Fibroblast of pulmonary artery (primary cell): ENCODE measurements around the gene TIMMDC1.
"Not testable (repeated sequence)": the region's sequence is repeated elsewhere in the genome, so short reads cannot be mapped to it uniquely, and the experiment has no call there.

Experiments used
- DNase-seq: peaks from one replicate; pipeline ENCODE4 v3.0.0-alpha.2; 2010; ENCODE audit warnings: low read depth
- H3K4me3 ChIP-seq: replicated peaks from 2 replicates; pipeline ENCODE4 v1.5.1; 2011; ENCODE audit warnings: low read depth, mild to moderate bottlenecking, control low read depth, low read length, moderate library complexity
- TF ChIP-seq, protein P1 (sequence below): IDR thresholded peaks from 2 replicates; pipeline ENCODE4 v1.5.1; 2011; ENCODE audit warnings: mild to moderate bottlenecking, control low read depth, low read length, inconsistent platforms; ENCODE audit errors: missing control alignments

The TIMMDC1 gene

DNA sequence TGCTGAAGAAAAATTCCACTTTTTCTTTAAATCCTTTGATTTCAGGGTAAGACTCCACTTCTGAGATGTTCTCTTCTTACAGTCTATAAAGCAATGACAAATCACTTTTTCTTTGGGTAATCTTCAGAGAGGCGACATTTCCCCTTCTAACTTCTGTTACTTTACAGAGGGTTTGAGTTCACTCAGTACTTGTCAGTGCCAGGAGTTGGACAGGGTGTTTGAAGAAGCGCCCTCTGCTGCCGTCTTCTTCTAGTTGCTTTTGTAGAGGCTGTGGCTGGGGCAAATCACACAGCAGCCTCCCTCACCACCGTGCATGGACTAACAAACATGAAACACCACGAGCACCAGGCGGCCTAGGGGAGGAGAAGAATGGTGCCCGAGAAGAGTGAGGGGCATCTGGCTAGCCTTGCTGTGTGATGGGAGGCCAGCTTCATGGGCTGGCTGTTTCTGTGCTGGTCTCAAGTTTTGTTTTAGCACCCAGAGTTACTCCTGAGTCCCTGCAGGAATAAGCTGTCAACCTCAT is 61.2 kb downstream of the TIMMDC1 start, which contains the start of gene CD80:
TSS of gene CD80 (minus strand) at position 174 of the 523 bp plus-strand sequence. CDS start 1,886 bp downstream, outside the sequence.
- TF ChIP-seq, protein P1, sequence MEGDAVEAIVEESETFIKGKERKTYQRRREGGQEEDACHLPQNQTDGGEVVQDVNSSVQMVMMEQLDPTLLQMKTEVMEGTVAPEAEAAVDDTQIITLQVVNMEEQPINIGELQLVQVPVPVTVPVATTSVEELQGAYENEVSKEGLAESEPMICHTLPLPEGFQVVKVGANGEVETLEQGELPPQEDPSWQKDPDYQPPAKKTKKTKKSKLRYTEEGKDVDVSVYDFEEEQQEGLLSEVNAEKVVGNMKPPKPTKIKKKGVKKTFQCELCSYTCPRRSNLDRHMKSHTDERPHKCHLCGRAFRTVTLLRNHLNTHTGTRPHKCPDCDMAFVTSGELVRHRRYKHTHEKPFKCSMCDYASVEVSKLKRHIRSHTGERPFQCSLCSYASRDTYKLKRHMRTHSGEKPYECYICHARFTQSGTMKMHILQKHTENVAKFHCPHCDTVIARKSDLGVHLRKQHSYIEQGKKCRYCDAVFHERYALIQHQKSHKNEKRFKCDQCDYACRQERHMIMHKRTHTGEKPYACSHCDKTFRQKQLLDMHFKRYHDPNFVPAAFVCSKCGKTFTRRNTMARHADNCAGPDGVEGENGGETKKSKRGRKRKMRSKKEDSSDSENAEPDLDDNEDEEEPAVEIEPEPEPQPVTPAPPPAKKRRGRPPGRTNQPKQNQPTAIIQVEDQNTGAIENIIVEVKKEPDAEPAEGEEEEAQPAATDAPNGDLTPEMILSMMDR = peak; percentile 56
- H3K4me3 ChIP-seq = no peak within 1 kb of the TSS
- peak; percentile 65 for DNase-seq

DNA sequence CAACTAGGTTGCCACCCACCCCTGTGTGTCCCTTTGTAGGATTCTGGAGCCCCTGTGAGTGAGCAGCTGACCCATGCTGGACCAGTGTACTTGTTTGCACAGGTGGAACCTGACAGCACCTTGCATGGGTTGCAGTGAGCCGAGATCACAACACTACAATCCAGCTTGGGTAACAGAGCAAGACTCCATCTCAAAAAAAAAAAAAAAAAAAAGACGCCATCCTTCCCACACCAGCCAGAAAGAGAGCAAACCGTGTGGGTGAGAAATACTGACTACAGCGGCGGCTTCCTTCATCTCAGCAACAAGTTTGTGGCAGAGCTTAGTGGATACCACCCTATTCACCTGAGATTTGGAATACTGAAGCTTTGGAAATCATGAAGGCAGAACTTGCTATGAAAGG is 61.8 kb downstream of the TIMMDC1 start:
- no peak for DNase-seq
- TF ChIP-seq, protein P1 = no peak
- no peak overlapping the region for H3K4me3 ChIP-seq

DNA sequence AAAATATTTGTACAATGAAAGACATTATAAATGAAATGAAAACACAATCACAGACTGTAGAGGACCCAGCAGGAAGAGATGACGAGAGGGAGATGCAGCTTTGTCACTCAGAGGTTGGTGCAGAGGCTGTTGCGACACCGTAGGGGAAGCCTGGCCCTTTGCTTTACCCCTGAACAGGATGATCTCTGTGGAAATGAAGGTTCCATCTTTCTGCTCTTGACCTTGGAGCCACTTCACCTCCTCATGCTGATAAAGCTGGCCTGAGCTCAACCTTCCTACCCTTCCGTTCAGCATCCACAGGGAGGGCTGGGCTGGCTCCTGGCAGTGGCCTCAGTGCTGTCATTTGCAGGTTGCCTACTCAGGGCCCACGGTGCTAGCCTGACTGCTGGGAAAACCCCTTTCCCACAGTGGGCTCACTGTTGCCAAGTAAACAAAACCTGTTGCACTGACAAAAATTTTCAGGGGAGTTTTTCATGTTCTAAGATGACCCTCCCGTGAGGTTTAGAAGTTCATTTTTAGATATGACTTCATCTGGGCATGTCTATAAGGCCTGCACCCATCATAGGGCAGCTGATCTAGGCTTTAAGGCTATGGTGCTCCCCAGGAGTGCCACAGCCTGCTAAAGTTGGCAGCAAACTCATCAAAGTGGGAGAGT is 64.1 kb downstream of the TIMMDC1 start:
- peak; percentile 12 for DNase-seq
- TF ChIP-seq, protein P1 = no peak
- no peak overlapping the region for H3K4me3 ChIP-seq

DNA sequence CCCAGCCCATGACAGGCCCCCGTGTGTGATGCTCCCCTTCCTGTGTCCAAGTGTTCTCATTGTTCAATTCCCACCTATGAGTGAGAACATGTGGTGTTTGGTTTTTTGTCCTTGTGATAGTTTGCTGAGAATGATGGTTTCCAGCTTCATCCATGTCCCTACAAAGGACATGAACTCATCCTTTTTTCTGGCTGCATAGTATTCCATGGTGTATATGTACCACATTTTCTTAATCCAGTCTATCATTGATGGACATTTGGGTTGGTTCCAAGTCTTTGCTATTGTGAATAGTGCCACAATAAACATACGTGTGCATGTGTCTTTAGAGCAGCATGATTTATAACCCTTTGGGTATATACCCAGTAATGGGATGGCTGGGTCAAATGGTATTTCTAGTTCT is 65.0 kb downstream of the TIMMDC1 start:
- not testable (repeated sequence) for DNase-seq, H3K4me3 ChIP-seq

DNA sequence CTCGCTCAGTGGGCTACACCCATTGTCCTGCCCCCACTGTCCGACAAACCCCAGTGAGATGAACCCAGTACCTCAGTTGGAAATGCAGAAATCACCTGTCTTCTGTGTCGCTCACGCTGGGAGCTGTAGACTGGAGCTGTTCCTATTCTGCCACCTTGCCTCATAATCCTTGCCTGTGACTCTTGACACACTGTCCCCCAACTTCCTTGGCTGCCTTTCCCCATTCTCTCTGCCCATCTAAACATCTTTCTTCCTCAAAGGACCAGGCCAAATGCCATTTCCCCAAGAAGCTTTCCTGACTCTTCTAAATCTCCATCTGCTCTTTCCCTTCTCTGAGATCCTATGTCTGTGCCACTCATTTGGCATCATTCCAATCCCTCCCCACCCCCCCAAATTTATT is 70.8 kb downstream of the TIMMDC1 start:
- no peak overlapping the region for H3K4me3 ChIP-seq
- TF ChIP-seq, protein P1 = no peak
- no peak for DNase-seq

DNA sequence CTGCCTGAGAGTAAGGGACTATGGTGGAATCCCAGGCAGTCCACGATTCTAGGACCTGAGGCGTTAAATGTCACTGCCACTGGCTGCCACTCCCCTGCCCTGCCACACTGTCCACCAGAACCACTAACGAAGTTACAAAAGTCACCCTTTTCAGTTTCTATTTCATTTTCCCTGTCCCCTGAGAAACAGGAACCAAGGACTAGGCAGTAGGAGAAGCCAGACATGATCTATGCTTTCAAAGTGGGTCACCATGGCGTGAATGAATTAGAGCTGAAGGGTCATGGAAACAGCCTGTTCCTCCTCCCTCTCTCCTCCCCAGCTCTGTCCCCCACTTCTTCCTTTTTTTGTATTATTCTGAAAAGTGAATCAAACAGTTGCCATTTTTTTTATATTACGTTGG is 71.9 kb downstream of the TIMMDC1 start:
- DNase-seq = no peak
- TF ChIP-seq, protein P1 = no peak
- H3K4me3 ChIP-seq = no peak overlapping the region

DNA sequence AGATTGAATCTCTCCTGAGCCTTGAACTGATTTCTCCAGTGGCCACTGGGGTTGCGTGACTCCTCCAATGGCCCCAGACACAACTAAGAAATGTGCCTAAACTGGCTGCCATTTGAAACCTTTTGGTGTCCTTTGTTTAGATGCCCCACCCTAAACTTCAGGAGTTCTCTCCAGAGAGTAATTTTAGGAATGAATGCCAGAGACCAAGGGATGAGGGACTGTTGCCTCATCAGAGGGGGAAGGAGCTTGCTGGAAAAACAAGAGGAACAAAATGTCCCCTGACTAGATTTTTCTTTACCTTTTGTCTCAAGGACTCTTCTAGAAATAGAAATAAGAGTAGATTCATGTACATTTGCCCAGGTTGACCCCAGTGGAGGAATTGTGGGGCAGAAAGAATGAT is 72.9 kb downstream of the TIMMDC1 start:
- no peak overlapping the region for H3K4me3 ChIP-seq
- no peak for DNase-seq
- TF ChIP-seq, protein P1 = no peak
